K562 (cell line): ENCODE measurements around the gene GRXCR2. TPM values are rescaled to one million over a fixed set of nuclear protein-coding genes. Genes with fewer than 3 reads are reported as not detected.

Experiments
- ATAC-seq: fragments of 200-7000 bp; cut with Tn5 transposase; 3 replicates; pipeline ENCODE4 v1.9.1; 2020; ENCODE audit warnings: moderate library complexity
- BruUV-seq: library from RNA; stranded (reverse); fragments of 400-500 nt; replicated peaks from 2 replicates; lab custom pipeline; 2021; lab: Mats Ljungman, UMichigan
- CTCF ChIA-PET: fragments of 300-600 bp; formaldehyde crosslinking; extraction: SDS; loops from one replicate; lab custom pipeline; 2021; ENCODE audit warnings: low intra/inter-chr PET ratio; lab: Yijun Ruan, JAX
- POLR2A ChIA-PET: fragments of 300-600, 350-650 bp; sonication (Branson Sonifier 250); formaldehyde crosslinking; extraction: SDS; loops from one replicate; lab custom pipeline; 2021; ENCODE audit warnings: antibody characterized with exemption, inconsistent platforms; lab: Yijun Ruan, JAX
- DNase-seq, 4 experiments: peaks; one replicate each; pipeline versions ENCODE4 v3.0.0 to v3.0.0-alpha.2; 2011 to 2018; ENCODE audit warnings: low spot score in 3 of 4, mixed read lengths in 3 of 4; ENCODE audit errors: extremely low read depth in 1 of 4
- FAIRE-seq: peaks from 2 replicates; lab custom pipeline; 2011; peaks lifted over from hg19 to GRCh38; lab: Jason Lieb, UNC
- H2AFZ ChIP-seq: 2 replicates; pipeline ENCODE4 v1.6.0; 2011; ENCODE audit warnings: low read depth, low read length, control low read depth, inconsistent platforms
- H3K27ac ChIP-seq: fragments of 200-600 bp; 3 replicates; pipeline ENCODE4 v1.8.0; 2011; ENCODE audit warnings: low read depth, mild to moderate bottlenecking, control low read depth, inconsistent platforms, low read length, moderate library complexity, mixed read lengths; ENCODE audit errors: extremely low read depth
- H3K27me3 ChIP-seq, 2 experiments: fragments of 300-600 bp in 1 of 2; 2 replicates in 1 of 2; 3 replicates in 1 of 2; pipeline versions ENCODE4 v1.6.0 to v1.8.0; 2011; ENCODE audit warnings: inconsistent platforms in 2 of 2, low read length in 2 of 2, mild to moderate bottlenecking in 1 of 2, mixed read lengths in 1 of 2, moderate library complexity in 1 of 2; ENCODE audit not compliant: control insufficient read depth in 2 of 2, insufficient read depth in 2 of 2
- H3K36me3 ChIP-seq: fragments of 300-600 bp; 3 replicates; pipeline ENCODE4 v1.8.0; 2011; ENCODE audit warnings: mild to moderate bottlenecking, low read length, inconsistent platforms; ENCODE audit not compliant: control insufficient read depth, insufficient read depth
- H3K4me1 ChIP-seq, 2 experiments: fragments of 200-600 bp in 1 of 2; replicated peaks in 1 of 2; 2 replicates in 1 of 2; 3 replicates in 1 of 2; pipeline versions ENCODE4 v1.5.1 to v1.8.0; 2011; ENCODE audit warnings: inconsistent platforms in 2 of 2, low read length in 2 of 2, mild to moderate bottlenecking in 1 of 2, mixed read lengths in 1 of 2, moderate library complexity in 1 of 2; ENCODE audit not compliant: control insufficient read depth in 2 of 2, insufficient read depth in 2 of 2
- H3K4me2 ChIP-seq: 2 replicates; pipeline ENCODE4 v1.6.1; 2011; ENCODE audit warnings: low read length, control low read depth, inconsistent platforms, mixed read lengths; ENCODE audit not compliant: insufficient read depth
- H3K4me3 ChIP-seq: fragments of 200-600 bp; sonication (generic), shearing (Covaris generic); 2 replicates; pipeline ENCODE4 v1.5.1; 2016; ENCODE audit warnings: control low read depth, inconsistent platforms
- H3K79me2 ChIP-seq: fragments of 200-600 bp; 3 replicates; pipeline ENCODE4 v1.8.0; 2011; ENCODE audit warnings: low read length, inconsistent platforms; ENCODE audit not compliant: control insufficient read depth, insufficient read depth
- H3K9ac ChIP-seq, 2 experiments: 2 replicates each; pipeline versions ENCODE4 v1.6.0 to v1.6.1; 2011; ENCODE audit warnings: low read depth in 2 of 2, low read length in 2 of 2, control low read depth in 1 of 2, inconsistent platforms in 1 of 2, mild to moderate bottlenecking in 1 of 2, mixed read lengths in 1 of 2; ENCODE audit not compliant: insufficient read depth in 1 of 2
- H3K9me1 ChIP-seq: one replicate; pipeline ENCODE4 v1.6.0; 2011; ENCODE audit warnings: inconsistent platforms, mild to moderate bottlenecking, low read length, moderate library complexity; ENCODE audit not compliant: control insufficient read depth, insufficient read depth
- H3K9me3 ChIP-seq: replicated peaks from 2 replicates; pipeline ENCODE4 v1.5.1; 2011; ENCODE audit warnings: low read depth, low read length, inconsistent platforms; ENCODE audit not compliant: control insufficient read depth, insufficient read depth
- H4K20me1 ChIP-seq: replicated peaks from 2 replicates; pipeline ENCODE4 v1.6.1; 2011; ENCODE audit warnings: low read length, inconsistent platforms, mixed read lengths; ENCODE audit not compliant: control insufficient read depth, insufficient read depth
- BMI1 ChIP-seq: fragments of 150-350 bp; IDR thresholded peaks from 2 replicates; pipeline ENCODE4 v1.6.1; 2014; ENCODE audit warnings: low read length
- KDM2B ChIP-seq: fragments of 250-450 bp; sonication (Bioruptor Pico); IDR thresholded peaks from 2 replicates; pipeline ENCODE4 v1.8.0; 2021; ENCODE audit warnings: mild to moderate bottlenecking, moderate library complexity
- L3MBTL2 ChIP-seq: fragments of 450-650 bp; IDR thresholded peaks from 2 replicates; pipeline ENCODE4 v1.6.1; 2016; ENCODE audit warnings: mild to moderate bottlenecking, moderate library complexity
- PHTF2 ChIP-seq: fragments of 250-450 bp; sonication (Bioruptor Pico); IDR thresholded peaks from 2 replicates; pipeline ENCODE4 v1.5.0; 2021; ENCODE audit warnings: mild to moderate bottlenecking
- WHSC1 ChIP-seq: IDR thresholded peaks from one replicate; pipeline ENCODE4 v1.6.1; 2012; ENCODE audit warnings: low read length, control low read depth, inconsistent platforms
- ZBTB17 ChIP-seq: fragments of 450-650 bp; formaldehyde crosslinking; IDR thresholded peaks from 2 replicates; pipeline ENCODE4 v1.4.0; 2020; ENCODE audit warnings: mild to moderate bottlenecking
- ZBTB7A ChIP-seq: IDR thresholded peaks from 2 replicates; pipeline ENCODE4 v1.6.1; 2011; ENCODE audit warnings: low read depth, mild to moderate bottlenecking, low read length, moderate library complexity, borderline replicate concordance; ENCODE audit not compliant: control insufficient read depth
- ZNF586 ChIP-seq: fragments of 450-650 bp; formaldehyde crosslinking; conservative IDR thresholded peaks from 2 replicates; pipeline ENCODE4 v1.4.0; 2020; ENCODE audit warnings: mild to moderate bottlenecking, moderate library complexity
- WGBS: fragments of 100-300 bp; shearing (Covaris generic); methylation state at CpG from one replicate; pipeline ENCODE4 v1.1.6; 2016; ENCODE audit warnings: low coverage, mixed read lengths; ENCODE audit not compliant: insufficient coverage; ENCODE audit errors: missing lambda C conversion rate; 5-methylcytosine and 5-hydroxymethylcytosine counted together
- in situ Hi-C: fragments of 300-500 bp; cut with MboI; formaldehyde crosslinking; loops from 4 replicates; pipeline ENCODE4 v1.15.0; 2018; ENCODE audit warnings: inconsistent platforms, mixed read lengths
- intact Hi-C: fragments of 100-400 bp; cut with micrococcal nuclease; formaldehyde crosslinking; loops from 2 replicates; pipeline ENCODE4 v1.14.2; 2022
- polyA plus RNA-seq, 8 experiments: library from polyadenylated mRNA; depleted of rRNA in 4 of 8; stranded (reverse) in 5 of 8; unstranded in 3 of 8; fragments of >200 nt; fragmentation: Nextera tagmentation in 2 of 8; fragmentation: Illumina TruSeq in 1 of 8; extraction: Ambion mirVana in 2 of 8; extraction: Trizol in 1 of 8; gene quantifications; 2 replicates each; pipeline versions ENCODE4 v1.2.1 to v1.2.3, GENCODE V29; 2011 to 2014; ENCODE audit warnings: inconsistent platforms in 1 of 8, missing spikeins in 1 of 8
- total RNA-seq, 7 experiments: library from RNA; depleted of rRNA in 6 of 7; stranded (reverse); fragments of >200 nt in 6 of 7; fragmentation: Illumina TruSeq in 2 of 7; extraction: Trizol in 2 of 7; gene quantifications; 2 replicates each; pipeline versions ENCODE4 v1.2.1 to v1.2.3, GENCODE V29; 2011 to 2021; ENCODE audit warnings: low replicate concordance in 1 of 7
- TF ChIP-seq, protein P1 (sequence below): sonication (generic); formaldehyde crosslinking; IDR thresholded peaks from 2 replicates; pipeline ENCODE4 v1.8.0; 2023; ENCODE audit warnings: mild to moderate bottlenecking, missing genetic modification reagents
- TF ChIP-seq, protein P2 (sequence below): fragments of 250-450 bp; sonication (Bioruptor Pico); IDR thresholded peaks from 2 replicates; pipeline ENCODE4 v1.5.0; 2020; ENCODE audit warnings: mild to moderate bottlenecking, borderline replicate concordance

The GRXCR2 gene
- total and polyA plus RNA-seq, 9 of the 15 experiments (the other 6 are each of a cell fraction or from before 2014, with no cell fraction given): not detected

DNA sequence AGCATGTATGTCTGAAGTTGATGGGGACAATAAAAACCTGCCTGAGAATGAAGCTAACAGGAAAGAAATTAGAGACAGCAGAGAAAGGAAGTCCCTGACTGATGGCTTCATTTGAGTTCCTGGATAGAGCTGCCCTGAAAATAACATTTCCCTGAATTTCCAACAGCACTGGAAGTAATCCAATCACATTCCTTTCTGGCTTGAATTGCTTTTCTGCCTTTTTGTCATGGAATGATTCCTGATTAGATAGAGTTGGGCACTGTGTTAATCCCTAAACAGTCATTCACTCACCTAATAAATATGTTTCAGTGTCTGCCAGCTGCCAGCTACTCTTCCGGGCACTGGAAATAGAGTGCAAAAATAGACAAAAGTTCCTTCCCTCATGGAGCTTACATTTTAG is 33.6 kb upstream of the GRXCR2 start:
- TF ChIP-seq, protein P1, sequence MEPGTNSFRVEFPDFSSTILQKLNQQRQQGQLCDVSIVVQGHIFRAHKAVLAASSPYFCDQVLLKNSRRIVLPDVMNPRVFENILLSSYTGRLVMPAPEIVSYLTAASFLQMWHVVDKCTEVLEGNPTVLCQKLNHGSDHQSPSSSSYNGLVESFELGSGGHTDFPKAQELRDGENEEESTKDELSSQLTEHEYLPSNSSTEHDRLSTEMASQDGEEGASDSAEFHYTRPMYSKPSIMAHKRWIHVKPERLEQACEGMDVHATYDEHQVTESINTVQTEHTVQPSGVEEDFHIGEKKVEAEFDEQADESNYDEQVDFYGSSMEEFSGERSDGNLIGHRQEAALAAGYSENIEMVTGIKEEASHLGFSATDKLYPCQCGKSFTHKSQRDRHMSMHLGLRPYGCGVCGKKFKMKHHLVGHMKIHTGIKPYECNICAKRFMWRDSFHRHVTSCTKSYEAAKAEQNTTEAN: no peak
- TF ChIP-seq KDM2B (CRISPR knock-in tag) (no peak), PHTF2 (no peak), WHSC1 (no peak), ZBTB17 (CRISPR knock-in tag) (no peak), ZBTB7A (no peak), BMI1 (no peak), L3MBTL2 (no peak), ZNF586 (no peak)
- TF ChIP-seq, protein P2, sequence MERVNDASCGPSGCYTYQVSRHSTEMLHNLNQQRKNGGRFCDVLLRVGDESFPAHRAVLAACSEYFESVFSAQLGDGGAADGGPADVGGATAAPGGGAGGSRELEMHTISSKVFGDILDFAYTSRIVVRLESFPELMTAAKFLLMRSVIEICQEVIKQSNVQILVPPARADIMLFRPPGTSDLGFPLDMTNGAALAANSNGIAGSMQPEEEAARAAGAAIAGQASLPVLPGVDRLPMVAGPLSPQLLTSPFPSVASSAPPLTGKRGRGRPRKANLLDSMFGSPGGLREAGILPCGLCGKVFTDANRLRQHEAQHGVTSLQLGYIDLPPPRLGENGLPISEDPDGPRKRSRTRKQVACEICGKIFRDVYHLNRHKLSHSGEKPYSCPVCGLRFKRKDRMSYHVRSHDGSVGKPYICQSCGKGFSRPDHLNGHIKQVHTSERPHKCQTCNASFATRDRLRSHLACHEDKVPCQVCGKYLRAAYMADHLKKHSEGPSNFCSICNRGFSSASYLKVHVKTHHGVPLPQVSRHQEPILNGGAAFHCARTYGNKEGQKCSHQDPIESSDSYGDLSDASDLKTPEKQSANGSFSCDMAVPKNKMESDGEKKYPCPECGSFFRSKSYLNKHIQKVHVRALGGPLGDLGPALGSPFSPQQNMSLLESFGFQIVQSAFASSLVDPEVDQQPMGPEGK (CRISPR knock-in tag): no peak
- 0% methylated on average over 1 of the region's 1 CpG for WGBS
- no peak overlapping the region for H3K27ac ChIP-seq
- CTCF ChIA-PET: no interaction called here
- no peaks in the 10 kb centered on the region for H4K20me1 ChIP-seq
- intact Hi-C loops (loop anchor here (5.0 kb wide), 1 partner anchor 141 kb away; no protein-coding TSS in a partner anchor), in situ Hi-C loops (no loop called here)
- H3K9me1 ChIP-seq: no peaks in the 10 kb centered on the region
- no peak overlapping the region for H3K4me3 ChIP-seq
- no peaks in the 10 kb centered on the region for H3K36me3 ChIP-seq
- FAIRE-seq: no peak
- POLR2A ChIA-PET: no interaction called here
- H2AFZ ChIP-seq: no peak overlapping the region
- ATAC-seq: no peak
- no peaks in the 10 kb centered on the region for H3K4me1 ChIP-seq
- peaks cover 8 to 11% of the 10 kb centered on the region in 2 experiments; a peak in 3 of 5 replicates for H3K27me3 ChIP-seq
- H3K79me2 ChIP-seq: no peaks in the 10 kb centered on the region
- no peak overlapping the region for H3K4me2 ChIP-seq
- no TSS peak for BruUV-seq
- H3K9me3 ChIP-seq: no peaks in the 10 kb centered on the region
- DNase-seq: no peak
- no peak overlapping the region for H3K9ac ChIP-seq
